Uterus (tissue), 2 donors: ENCODE results near the gene FCRL4.

ENCODE experiments used
- CTCF ChIP-seq, 4 experiments: fragments of 200-600 bp in 2 of 4; fragments of 450-650 bp in 2 of 4; sonication (generic) in 2 of 4; IDR thresholded peaks; one replicate each; pipeline ENCODE4 v1.5.1; 2016 to 2019; ENCODE audit warnings: antibody characterized with exemption in 4 of 4, mild to moderate bottlenecking in 2 of 4, moderate library complexity in 1 of 4
- POLR2A ChIP-seq, 2 donors: fragments of 450-650 bp; IDR thresholded peaks; one replicate each; pipeline ENCODE4 v1.6.1; 2016; ENCODE audit warnings: antibody characterized with exemption in 2 of 2, mild to moderate bottlenecking in 1 of 2, moderate library complexity in 1 of 2

GRCh38 chr1:157628773-157629172 lies 30.9 kb upstream of the FCRL4 start:
- TF ChIP-seq CTCF (IDR thresholded peaks at IDR 0.05) (no peak), POLR2A (IDR thresholded peaks at IDR 0.05) (no peak)
